Lower lobe of right lung (tissue), 2 donors: ENCODE data around the gene RCSD1. TPM values are rescaled to one million over a fixed set of nuclear protein-coding genes. Genes with fewer than 3 reads are reported as not detected.

Experiments
- ATAC-seq, 2 donors: fragments of 200-7000 bp; cut with Tn5 transposase; one replicate each; pipeline ENCODE4 v1.9.1; 2020 to 2022; ENCODE audit warnings: mild to moderate bottlenecking in 2 of 2, moderate library complexity in 2 of 2
- DNase-seq: peaks from one replicate; pipeline ENCODE4 v3.0.0-alpha.2; 2020
- H3K27ac ChIP-seq: fragments of 200-600 bp; one replicate; pipeline ENCODE4 v1.8.0; 2022
- H3K27me3 ChIP-seq: fragments of 200-600 bp; one replicate; pipeline ENCODE4 v1.8.0; 2022; ENCODE audit warnings: low read depth
- H3K36me3 ChIP-seq: fragments of 200-600 bp; one replicate; pipeline ENCODE4 v1.8.0; 2022; ENCODE audit warnings: mild to moderate bottlenecking
- H3K4me1 ChIP-seq: fragments of 200-600 bp; one replicate; pipeline ENCODE4 v1.8.0; 2022
- H3K4me3 ChIP-seq: fragments of 200-600 bp; one replicate; pipeline ENCODE4 v1.8.0; 2022; ENCODE audit warnings: mild to moderate bottlenecking
- H3K9me3 ChIP-seq: fragments of 200-600 bp; one replicate; pipeline ENCODE4 v1.8.0; 2022
- CTCF ChIP-seq: fragments of 200-600 bp; IDR thresholded peaks from one replicate; pipeline ENCODE4 v1.8.0; 2022; ENCODE audit warnings: antibody characterized with exemption, mild to moderate bottlenecking
- intact Hi-C: fragments of 100-400 bp; cut with DNase I; formaldehyde crosslinking; loops from one replicate; pipeline ENCODE4 v1.11.0; 2022
- total RNA-seq: library from RNA; stranded (reverse); fragmentation: NEBNext Ultra II Directional; extraction: Animal tissue kit (Norgen Biotek cat#: 25700); gene quantifications from one replicate; pipeline ENCODE4 v1.2.1, GENCODE V29; 2021
- donor health status: DM: no; HTN: yes; CAD: no; lungs with severe emphysema.

RCSD1 gene
- total RNA-seq, 1 donor from 2014 or later = 20.7 TPM

- intact Hi-C loops = no loop called here
- no peak for TF ChIP-seq CTCF
- DNase-seq (no peak), ATAC-seq (no peak)
- Histone ChIP-seq H3K27ac (peak overlapping the region; percentile 81), H3K9me3 (peaks cover 3% of the 10 kb centered on the region), H3K36me3 (no peaks in the 10 kb centered on the region), H3K4me1 (peaks cover 21% of the 10 kb centered on the region), H3K4me3 (no peak overlapping the region), H3K27me3 (no peaks in the 10 kb centered on the region)
Measured at GRCh38 chr1:167618366-167618765, 11.7 kb upstream of the RCSD1 start.

- H3K4me3 ChIP-seq = no peak overlapping the region
- peaks cover 21% of the 10 kb centered on the region for H3K4me1 ChIP-seq
- H3K27ac ChIP-seq = no peak overlapping the region
- no peaks in the 10 kb centered on the region for H3K27me3 ChIP-seq
- intact Hi-C loops = no loop called here
- no peak for TF ChIP-seq CTCF
- ATAC-seq (no peak), DNase-seq (no peak)
- no peaks in the 10 kb centered on the region for H3K36me3 ChIP-seq
- peaks cover 3% of the 10 kb centered on the region for H3K9me3 ChIP-seq
Measured at GRCh38 chr1:167618789-167619188, 11.2 kb upstream of the RCSD1 start.

- TF ChIP-seq CTCF = no peak
- peaks cover 21% of the 10 kb centered on the region for H3K4me1 ChIP-seq
- peaks cover 3% of the 10 kb centered on the region for H3K9me3 ChIP-seq
- intact Hi-C loops = no loop called here
- no peak overlapping the region for H3K27ac ChIP-seq
- H3K27me3 ChIP-seq = no peaks in the 10 kb centered on the region
- H3K4me3 ChIP-seq = no peak overlapping the region
- ATAC-seq (no peak), DNase-seq (no peak)
- no peaks in the 10 kb centered on the region for H3K36me3 ChIP-seq
Measured at GRCh38 chr1:167620002-167620401, 10.0 kb upstream of the RCSD1 start.

GRCh38 chr1:167621780-167622313 is 8.2 kb upstream of the RCSD1 start:
- no peak for TF ChIP-seq CTCF
- intact Hi-C loops = no loop called here

GRCh38 chr1:167623951-167624350 is 6.1 kb upstream of the RCSD1 start:
- Histone ChIP-seq H3K4me1 (peaks cover 20% of the 10 kb centered on the region), H3K27ac (no peak overlapping the region), H3K9me3 (no peaks in the 10 kb centered on the region), H3K36me3 (no peaks in the 10 kb centered on the region), H3K4me3 (no peak overlapping the region), H3K27me3 (no peaks in the 10 kb centered on the region)
- TF ChIP-seq CTCF = no peak
- DNase-seq (no peak), ATAC-seq (no peak)
- intact Hi-C loops = no loop called here

More at GRCh38 chr1:167621780-167622313, 8.2 kb upstream of the RCSD1 start:
- Histone ChIP-seq H3K4me1 (peaks cover 13% of the 10 kb centered on the region), H3K4me3 (no peak overlapping the region), H3K9me3 (no peaks in the 10 kb centered on the region), H3K36me3 (no peaks in the 10 kb centered on the region), H3K27ac (no peak overlapping the region), H3K27me3 (no peaks in the 10 kb centered on the region)
- ATAC-seq = no peak
- DNase-seq = no peak
